ENCODE results near the gene SUSD4. TPM values are rescaled to one million over a fixed set of nuclear protein-coding genes. Genes with fewer than 3 reads are reported as not detected.

Gene SUSD4
- total and polyA plus RNA-seq, 2 donors (not counting 1 experiment from before 2014, with no cell fraction given), result 0.33 TPM; not detected in 1

DNA sequence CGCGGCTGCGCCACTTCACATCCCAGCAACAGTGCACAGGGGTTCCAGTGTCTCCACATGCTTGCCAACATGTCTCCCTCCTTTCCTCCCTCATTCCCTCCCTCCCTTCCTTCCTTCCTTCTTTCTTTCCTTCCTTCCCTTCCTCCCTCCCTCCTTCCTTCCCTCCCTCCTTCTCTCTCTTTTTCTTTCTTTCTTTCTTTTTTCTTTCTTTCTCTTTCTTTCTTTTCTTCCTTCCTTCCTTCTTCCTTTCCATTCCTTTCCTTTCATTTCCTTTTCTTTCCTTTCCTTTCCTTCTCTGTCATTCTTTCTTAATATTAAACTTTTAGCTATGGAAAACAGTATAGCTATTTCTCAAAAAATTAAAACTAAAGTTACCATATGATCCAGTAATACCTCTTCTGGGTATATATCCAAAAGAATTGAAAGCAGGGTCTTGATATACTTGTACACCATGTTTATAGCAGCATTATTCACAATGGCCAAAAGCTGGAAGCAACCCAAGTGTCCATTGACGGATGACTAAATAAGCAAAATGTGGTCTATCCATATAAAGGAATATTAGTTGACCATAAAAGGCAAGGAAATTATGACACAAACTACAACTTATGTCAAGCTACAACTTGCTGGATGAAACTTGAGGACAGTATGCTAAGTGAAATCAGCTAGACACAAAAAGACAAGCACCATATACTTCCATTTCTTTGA is 165.9 kb downstream of the SUSD4 start:
- H3K27ac ChIP-seq (ENCODE audit: insufficient read depth, low read length), result no peak overlapping the region
- H3K9ac ChIP-seq (ENCODE audit: insufficient read depth, low read length), result no peak overlapping the region
- H3K4me1 ChIP-seq (ENCODE audit: control insufficient read depth, extremely low read depth, insufficient read depth, low read length), result no peaks in the 10 kb centered on the region
- H3K4me3 ChIP-seq (replicated peaks in 1 of 4; ENCODE audit: control extremely low read depth in 1 of 4, insufficient read depth in 1 of 4, low read depth in 3 of 4, low read length in 4 of 4), result no peak overlapping the region
- H3K79me2 ChIP-seq (ENCODE audit: control insufficient read depth, insufficient read depth, low read length), result no peaks in the 10 kb centered on the region
- peak in 1 of 2 donors; percentile 48 for DNase-seq (ENCODE audit: low read depth in 2 of 2)
- no peaks in the 10 kb centered on the region for H4K20me1 ChIP-seq (ENCODE audit: control insufficient read depth, extremely low read depth, insufficient read depth, low read length)
- H3K4me2 ChIP-seq (ENCODE audit: extremely low read depth, insufficient read depth, low read length), result no peak overlapping the region
- no peaks in the 10 kb centered on the region for H3K9me3 ChIP-seq (ENCODE audit: control insufficient read depth, insufficient read depth, low read depth, low read length)
- H2AFZ ChIP-seq (ENCODE audit: low read length), result no peak overlapping the region
- no peaks in the 10 kb centered on the region for H3K36me3 ChIP-seq (ENCODE audit: control insufficient read depth, insufficient read depth, low read length)
- TF ChIP-seq, protein P1, sequence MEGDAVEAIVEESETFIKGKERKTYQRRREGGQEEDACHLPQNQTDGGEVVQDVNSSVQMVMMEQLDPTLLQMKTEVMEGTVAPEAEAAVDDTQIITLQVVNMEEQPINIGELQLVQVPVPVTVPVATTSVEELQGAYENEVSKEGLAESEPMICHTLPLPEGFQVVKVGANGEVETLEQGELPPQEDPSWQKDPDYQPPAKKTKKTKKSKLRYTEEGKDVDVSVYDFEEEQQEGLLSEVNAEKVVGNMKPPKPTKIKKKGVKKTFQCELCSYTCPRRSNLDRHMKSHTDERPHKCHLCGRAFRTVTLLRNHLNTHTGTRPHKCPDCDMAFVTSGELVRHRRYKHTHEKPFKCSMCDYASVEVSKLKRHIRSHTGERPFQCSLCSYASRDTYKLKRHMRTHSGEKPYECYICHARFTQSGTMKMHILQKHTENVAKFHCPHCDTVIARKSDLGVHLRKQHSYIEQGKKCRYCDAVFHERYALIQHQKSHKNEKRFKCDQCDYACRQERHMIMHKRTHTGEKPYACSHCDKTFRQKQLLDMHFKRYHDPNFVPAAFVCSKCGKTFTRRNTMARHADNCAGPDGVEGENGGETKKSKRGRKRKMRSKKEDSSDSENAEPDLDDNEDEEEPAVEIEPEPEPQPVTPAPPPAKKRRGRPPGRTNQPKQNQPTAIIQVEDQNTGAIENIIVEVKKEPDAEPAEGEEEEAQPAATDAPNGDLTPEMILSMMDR (conservative IDR thresholded peaks at IDR 0.05 in 1 of 2, IDR thresholded peaks at IDR 0.05 in 1 of 2; ENCODE audit: low read depth in 1 of 2, low read length in 2 of 2), result no peak
- TF ChIP-seq EZH2 (IDR thresholded peaks at IDR 0.05; ENCODE audit: low read length, missing control alignments), result no peak
- H3K27me3 ChIP-seq (ENCODE audit: control insufficient read depth, insufficient read depth, low read length), result peaks cover 3% of the 10 kb centered on the region

DNA sequence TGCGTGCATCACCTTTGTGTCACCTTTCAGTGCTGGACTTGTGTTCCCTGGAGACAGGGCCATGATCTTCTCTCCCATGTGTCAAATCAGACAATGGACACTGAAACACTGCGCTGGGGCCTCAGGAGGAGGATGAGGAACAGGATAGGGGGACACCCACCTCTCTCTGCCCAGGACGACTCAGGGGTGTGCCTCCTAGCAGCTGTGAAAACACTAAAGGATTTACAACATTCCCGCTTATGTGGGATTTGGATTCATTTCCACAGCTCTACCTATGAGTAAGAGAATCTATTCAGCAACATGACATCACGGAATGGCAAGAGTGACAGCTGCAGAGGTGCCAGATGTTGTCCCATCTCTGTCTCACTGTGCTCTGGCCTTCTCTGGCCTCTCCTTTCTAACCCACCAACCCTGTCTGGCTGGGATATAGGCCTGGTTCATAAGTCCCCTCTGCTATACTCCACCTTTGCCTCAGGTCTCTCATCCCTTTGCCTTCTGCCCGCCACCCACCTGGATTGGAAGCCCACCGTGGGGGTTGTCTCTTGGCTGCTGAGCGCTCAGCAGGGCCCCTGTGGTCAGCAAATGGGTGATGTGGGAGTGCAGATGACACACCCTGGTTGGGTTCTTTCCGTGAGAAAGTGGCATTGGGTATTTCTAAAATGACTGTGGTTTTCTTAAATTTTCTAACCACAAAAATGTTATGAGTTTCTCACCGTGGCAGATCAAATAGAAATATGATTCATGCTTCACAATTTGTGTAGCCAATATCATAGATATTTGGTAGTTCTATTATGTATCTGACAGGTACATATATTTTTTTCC is 173.9 kb downstream of the SUSD4 start:
- Histone ChIP-seq H3K4me2 (ENCODE audit: extremely low read depth, insufficient read depth, low read length) (no peak overlapping the region), H3K36me3 (ENCODE audit: control insufficient read depth, insufficient read depth, low read length) (no peaks in the 10 kb centered on the region), H3K9ac (ENCODE audit: insufficient read depth, low read length) (no peak overlapping the region), H2AFZ (ENCODE audit: low read length) (no peak overlapping the region), H3K27ac (ENCODE audit: insufficient read depth, low read length) (no peak overlapping the region), H3K27me3 (ENCODE audit: control insufficient read depth, insufficient read depth, low read length) (peaks cover 8% of the 10 kb centered on the region), H4K20me1 (ENCODE audit: control insufficient read depth, extremely low read depth, insufficient read depth, low read length) (no peaks in the 10 kb centered on the region), H3K4me1 (ENCODE audit: control insufficient read depth, extremely low read depth, insufficient read depth, low read length) (no peaks in the 10 kb centered on the region), H3K9me3 (ENCODE audit: control insufficient read depth, insufficient read depth, low read depth, low read length) (no peaks in the 10 kb centered on the region), H3K79me2 (ENCODE audit: control insufficient read depth, insufficient read depth, low read length) (no peaks in the 10 kb centered on the region), H3K4me3 (replicated peaks in 1 of 4; ENCODE audit: control extremely low read depth in 1 of 4, insufficient read depth in 1 of 4, low read depth in 3 of 4, low read length in 4 of 4) (no peak overlapping the region)
- TF ChIP-seq EZH2 (IDR thresholded peaks at IDR 0.05; ENCODE audit: low read length, missing control alignments), result no peak
- TF ChIP-seq, protein P1 (conservative IDR thresholded peaks at IDR 0.05 in 1 of 2, IDR thresholded peaks at IDR 0.05 in 1 of 2; ENCODE audit: low read depth in 1 of 2, low read length in 2 of 2), result no peak
- DNase-seq (ENCODE audit: low read depth in 2 of 2), result peak in 1 of 2 donors; percentile 89

GRCh38 chr1:223189525-223189902 is 174.5 kb downstream of the SUSD4 start:
- Histone ChIP-seq H4K20me1 (ENCODE audit: control insufficient read depth, extremely low read depth, insufficient read depth, low read length) (no peaks in the 10 kb centered on the region), H3K27me3 (ENCODE audit: control insufficient read depth, insufficient read depth, low read length) (peaks cover 8% of the 10 kb centered on the region), H3K9ac (ENCODE audit: insufficient read depth, low read length) (no peak overlapping the region), H3K9me3 (ENCODE audit: control insufficient read depth, insufficient read depth, low read depth, low read length) (no peaks in the 10 kb centered on the region), H3K4me1 (ENCODE audit: control insufficient read depth, extremely low read depth, insufficient read depth, low read length) (no peaks in the 10 kb centered on the region), H3K36me3 (ENCODE audit: control insufficient read depth, insufficient read depth, low read length) (no peaks in the 10 kb centered on the region), H3K4me2 (ENCODE audit: extremely low read depth, insufficient read depth, low read length) (no peak overlapping the region), H3K4me3 (replicated peaks in 1 of 4; ENCODE audit: control extremely low read depth in 1 of 4, insufficient read depth in 1 of 4, low read depth in 3 of 4, low read length in 4 of 4) (no peak overlapping the region), H2AFZ (ENCODE audit: low read length) (no peak overlapping the region), H3K79me2 (ENCODE audit: control insufficient read depth, insufficient read depth, low read length) (no peaks in the 10 kb centered on the region), H3K27ac (ENCODE audit: insufficient read depth, low read length) (no peak overlapping the region)
- TF ChIP-seq, protein P1 (conservative IDR thresholded peaks at IDR 0.05 in 1 of 2, IDR thresholded peaks at IDR 0.05 in 1 of 2; ENCODE audit: low read depth in 1 of 2, low read length in 2 of 2), result no peak
- no peak for TF ChIP-seq EZH2 (IDR thresholded peaks at IDR 0.05; ENCODE audit: low read length, missing control alignments)
- DNase-seq (ENCODE audit: low read depth in 2 of 2), result no peak
